Heart left ventricle (tissue), 16 donors: ENCODE results near the gene RAPGEFL1. TPM values are rescaled to one million over a fixed set of nuclear protein-coding genes. Genes with fewer than 3 reads are reported as not detected.
A peak's percentile ranks its signal among the peaks of the same experiment; 100 is the strongest.

Experiments used
- ATAC-seq, 4 donors: fragments of 200-7000 bp; cut with Tn5 transposase; one replicate each; pipeline ENCODE4 v1.9.1; 2020 to 2022; ENCODE audit warnings: moderate library complexity in 4 of 4, mild to moderate bottlenecking in 3 of 4, moderate number of reproducible peaks in 1 of 4
- DNase-seq, 5 donors: peaks; one replicate each; pipeline ENCODE4 v3.0.0-alpha.2; 2020
- H3K27ac ChIP-seq, 12 donors: fragments of 200-600 bp; sonication (generic) in 4 of 12; one replicate each; pipeline versions ENCODE4 v1.5.0 to v1.8.0; 2016 to 2022; ENCODE audit warnings: mild to moderate bottlenecking in 2 of 12
- H3K27me3 ChIP-seq, 9 donors: fragments of 200-600 bp; sonication (generic) in 2 of 9; one replicate each; pipeline versions ENCODE4 v1.5.1 to v1.8.0; 2016 to 2022; ENCODE audit warnings: mild to moderate bottlenecking in 3 of 9
- H3K36me3 ChIP-seq, 9 donors: fragments of 200-600 bp; sonication (generic) in 2 of 9; one replicate each; pipeline versions ENCODE4 v1.5.0 to v1.8.0; 2018 to 2022; ENCODE audit warnings: mild to moderate bottlenecking in 2 of 9
- H3K4me1 ChIP-seq, 12 donors: fragments of 200-600 bp; sonication (generic) in 4 of 12; one replicate each; pipeline versions ENCODE4 v1.5.0 to v1.8.0; 2016 to 2022; ENCODE audit warnings: mild to moderate bottlenecking in 3 of 12
- H3K4me3 ChIP-seq, 12 donors: fragments of 200-600 bp; sonication (generic) in 4 of 12; one replicate each; pipeline versions ENCODE4 v1.5.0 to v1.8.0; 2017 to 2022; ENCODE audit warnings: mild to moderate bottlenecking in 9 of 12, moderate library complexity in 4 of 12
- H3K9me3 ChIP-seq, 12 donors: fragments of 200-600 bp; sonication (generic) in 4 of 12; one replicate each; pipeline versions ENCODE4 v1.5.0 to v1.8.0; 2016 to 2022; ENCODE audit warnings: mild to moderate bottlenecking in 1 of 12
- CTCF ChIP-seq, 12 donors: fragments of 200-600 bp; sonication (generic) in 4 of 12; IDR thresholded peaks; one replicate each; pipeline versions ENCODE4 v1.5.0 to v1.8.0; 2018 to 2022; ENCODE audit warnings: antibody characterized with exemption in 12 of 12, mild to moderate bottlenecking in 5 of 12
- POLR2A ChIP-seq, 2 donors: fragments of 450-650 bp; IDR thresholded peaks; one replicate each; pipeline ENCODE4 v1.6.1; 2017; ENCODE audit warnings: antibody characterized with exemption in 2 of 2, mild to moderate bottlenecking in 2 of 2, moderate library complexity in 2 of 2
- WGBS, 4 donors: extraction: QIAGEN DNeasy Blood & Tissue Kit in 2 of 4; methylation state at CpG; one replicate each; pipeline versions ENCODE4 v1.1.5 to v1.1.7; 2013 to 2018; 5-methylcytosine and 5-hydroxymethylcytosine counted together
- intact Hi-C, 10 donors: fragments of 100-400 bp; cut with DNase I; formaldehyde crosslinking; loops; one replicate each; pipeline versions ENCODE4 v1.11.1 to v1.14.2; 2022
- long read RNA-seq, 3 donors: library from polyadenylated mRNA; unstranded; transcript quantifications; one replicate each; pipeline ENCODE4 v2.0.0, GENCODE V29; 2020 to 2021
- polyA plus RNA-seq, 2 donors: library from polyadenylated mRNA; stranded (reverse); fragments of 200-250 nt; gene quantifications; one replicate each; pipeline ENCODE4 v1.2.3, GENCODE V29; 2013
- total RNA-seq, 9 donors: library from RNA; depleted of rRNA in 2 of 9; stranded (reverse); fragments of >200 nt in 2 of 9; fragmentation: NEBNext Ultra II Directional in 3 of 9; extraction: Animal tissue kit (Norgen Biotek cat#: 25700) in 3 of 9; gene quantifications; one replicate each; pipeline versions ENCODE4 v1.1.0 to v1.2.4, GENCODE V29; 2016 to 2023
- donor health status: ischemic (EF 13 %, LVEDD 7.1; RV severe dilation, severe dysfunction).
- donor health status: healthy with polysubstance abuse.
- donor health status: DM: no; HTN: yes; CAD: no.
- donor health status: DM: no; HTN: no; CAD: no.
- donor health status: ischemic (EF 25% LVEDD 6.9; RV normal size, moderate dysfunction).
- donor health status: ischemic (EF 25% LVEDD 5.7; RV mildly dilated, moderate dysfunction).
- donor health status: healthy.
- donor health status: DM: yes; HTN: yes; CAD: no.
- donor health status: ischemic (EF 35%, LVEDD 5.7; RV mildly dilated, moderate dysfunction).
- donor health status: nonischemic (EF 11% LVEDD 7.7; RV severe dilation, severe dysfunction).
- donor health status: DM: yes; HTN: yes; CAD: no.
- donor health status: PGD.
- donor health status: ischemic (EF 29% LVEDD 5.4; RV normal size, mild dysfunction).
- donor health status: nonischemic (EF 23%, LVEDD 6.1; RV moderate dilation, normal function).

RAPGEFL1 gene
- total RNA-seq, result 1 to 10 TPM; 2.2 to 4.8 (median 2.9) TPM
- polyA plus RNA-seq, result 1 to 10 TPM; 3.3 to 6.6 TPM
- long read RNA-seq, donor 1, full-length matches to known transcripts, result 1 of 1 reads
- long read RNA-seq, donor 1, partial matches to known transcripts, result 0 of 1 reads
- long read RNA-seq, donor 1, other reads (novel, unspliced or antisense), result 0 of 1 reads
- long read RNA-seq, donor 2, partial matches to known transcripts, result 1 of 1 reads
- long read RNA-seq, donor 2, other reads (novel, unspliced or antisense), result 0 of 1 reads
- long read RNA-seq, donor 3, result 0 reads

GRCh38 chr17:40177275-40177874 is at the start of gene RAPGEFL1:
TSS of gene RAPGEFL1 (plus strand) at chr17:40177470. CDS start at chr17:40177862, 392 bp downstream.
- Histone ChIP-seq H3K27me3 (no peaks in the 10 kb centered on the region), H3K36me3 (peaks cover 0 to 43% (median 23%) of the 10 kb centered on the region in 9 donors), H3K9me3 (no peaks in the 10 kb centered on the region), H3K4me1 (peaks cover 0 to 21% (median 10%) of the 10 kb centered on the region in 12 donors), H3K4me3 (peak within 1 kb of the TSS; percentile 12 to 62 (median 52)), H3K27ac (peak within 1 kb of the TSS in 2 of 12 donors; percentile 13 to 29)
- TF ChIP-seq POLR2A (IDR thresholded peaks at IDR 0.05) (no peak), CTCF (IDR thresholded peaks at IDR 0.05) (no peak)
- intact Hi-C loops, result loop anchor here in 1 of 10 donors (10.0 kb wide), 1 partner anchor 153 kb away; no protein-coding TSS in a partner anchor
- WGBS, 4 donors, result 1 to 18% (median 7%) methylated on average over 23 to 57 of the region's 57 CpGs
- DNase-seq (peak; percentile 72 to 89 (median 77)), ATAC-seq (peak; percentile 59 to 84 (median 82))

- H3K4me1 ChIP-seq, result peaks cover 0 to 24% (median 10%) of the 10 kb centered on the region in 12 donors
- intact Hi-C loops, result no loop called here
- peaks cover 2 to 95% (median 87%) of the 10 kb centered on the region in 9 donors for H3K36me3 ChIP-seq
- no peak overlapping the region for H3K27ac ChIP-seq
- ATAC-seq, result no peak
- no peak for TF ChIP-seq CTCF (IDR thresholded peaks at IDR 0.05)
- TF ChIP-seq POLR2A (IDR thresholded peaks at IDR 0.05), result no peak
- no peak overlapping the region for H3K4me3 ChIP-seq
- WGBS, 4 donors, result 65 to 85% (median 79%) methylated on average over 5 of the region's 5 CpGs
- H3K9me3 ChIP-seq, result no peaks in the 10 kb centered on the region
- DNase-seq, result no peak
- no peaks in the 10 kb centered on the region for H3K27me3 ChIP-seq
Measured at GRCh38 chr17:40129498-40129897, 47.8 kb upstream of the RAPGEFL1 start.

- Histone ChIP-seq H3K27me3 (no peaks in the 10 kb centered on the region), H3K36me3 (peaks cover 2 to 100% (median 97%) of the 10 kb centered on the region in 9 donors), H3K4me3 (no peak overlapping the region), H3K9me3 (no peaks in the 10 kb centered on the region), H3K4me1 (peaks cover 0 to 16% (median under 1%) of the 10 kb centered on the region in 12 donors), H3K27ac (peak overlapping the region in 2 of 12 donors; percentile 44 to 63)
- TF ChIP-seq POLR2A (IDR thresholded peaks at IDR 0.05), result no peak
- TF ChIP-seq CTCF (IDR thresholded peaks at IDR 0.05), result no peak
- ATAC-seq (peak in 3 of 4 donors; percentile 50 to 70 (median 58)), DNase-seq (peak in 2 of 5 donors; percentile 18 to 32)
- 83 to 87% (median 86%) methylated on average over 7 of the region's 7 CpGs for WGBS, 4 donors
- intact Hi-C loops, result loop anchor here in 1 of 10 donors (10.0 kb wide), 1 partner anchor 504 kb away; no protein-coding TSS in a partner anchor
Measured at GRCh38 chr17:40130352-40131042, 46.8 kb upstream of the RAPGEFL1 start.
